Activated CD8-positive, alpha-beta T cell treated with anti-CD3 and anti-CD28 coated beads, Interleukin-2, amount 10 ng/mL, durations not matched to agents 7 days and 5 days (primary cell): Measurements from ENCODE around the gene PHLPP1. TPM values are rescaled to one million over a fixed set of nuclear protein-coding genes. Genes with fewer than 3 reads are reported as not detected.
A peak's percentile ranks its signal among the peaks of the same experiment; 100 is the strongest.

Experiments used
- ATAC-seq: fragments of 150-1000 bp; cut with Tn5 transposase; one replicate; pipeline ENCODE4 v1.10.0; 2021; ENCODE audit warnings: moderate library complexity
- CTCF ChIA-PET: fragments of 350-600 bp; sonication (Branson Sonifier 250); formaldehyde crosslinking; loops from one replicate; lab custom pipeline; 2021; ENCODE audit warnings: antibody characterized with exemption; lab: Charles Lee
- POLR2A ChIA-PET: fragments of 350-600 bp; sonication (Branson Sonifier 250); formaldehyde crosslinking; loops from one replicate; lab custom pipeline; 2021; ENCODE audit warnings: antibody characterized with exemption; lab: Charles Lee
- DNase-seq: peaks from one replicate; pipeline ENCODE4 v3.0.0-alpha.2; 2020
- H3K27ac Mint-ChIP-seq: one replicate; pipeline ENCODE4 v1.8.0; 2021; ENCODE audit warnings: mild to moderate bottlenecking, mixed read lengths
- H3K27me3 Mint-ChIP-seq: one replicate; pipeline ENCODE4 v1.8.0; 2021; ENCODE audit warnings: low read depth, mixed read lengths
- H3K36me3 Mint-ChIP-seq: one replicate; pipeline ENCODE4 v1.8.0; 2021; ENCODE audit warnings: low read depth, mixed read lengths
- H3K4me1 Mint-ChIP-seq: one replicate; pipeline ENCODE4 v1.8.0; 2021; ENCODE audit warnings: low read depth, mixed read lengths
- H3K4me3 Mint-ChIP-seq: one replicate; pipeline ENCODE4 v1.8.0; 2021; ENCODE audit warnings: mild to moderate bottlenecking, mixed read lengths
- H3K9me3 Mint-ChIP-seq: one replicate; pipeline ENCODE4 v1.8.0; 2022; ENCODE audit warnings: mixed read lengths; ENCODE audit not compliant: insufficient read depth
- total RNA-seq, 2 experiments: library from RNA; stranded (reverse); gene quantifications; one replicate each; pipeline ENCODE4 v1.2.3, GENCODE V29; 2021

PHLPP1 gene
- total RNA-seq, 2 experiments from 2014 or later: 2.9 to 3.5 TPM

DNA sequence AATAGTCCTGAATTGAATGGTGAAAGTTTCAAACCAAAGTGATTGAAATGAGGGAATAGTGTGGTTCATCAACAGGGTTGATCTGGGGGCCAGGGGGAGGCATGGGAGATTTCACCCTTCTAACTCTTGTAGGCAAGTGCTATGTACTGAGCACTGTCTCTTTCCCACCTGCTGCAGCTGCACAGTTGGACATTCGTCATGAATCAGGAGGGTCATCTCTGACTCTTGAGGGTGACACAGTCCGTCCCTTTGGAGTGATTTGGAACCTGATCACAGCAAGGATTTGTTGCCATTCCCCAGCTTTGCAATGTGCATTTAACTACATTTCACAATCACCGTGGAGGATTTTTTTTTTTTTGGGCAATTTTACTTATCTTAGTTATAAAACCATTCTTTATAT lies 224.6 kb downstream of the PHLPP1 start:
- no peaks in the 10 kb centered on the region for H3K9me3 Mint-ChIP-seq
- no peak overlapping the region for H3K27ac Mint-ChIP-seq
- CTCF ChIA-PET: no interaction called here
- ATAC-seq: no peak
- DNase-seq: no peak
- no peaks in the 10 kb centered on the region for H3K27me3 Mint-ChIP-seq
- peaks cover 23% of the 10 kb centered on the region for H3K4me1 Mint-ChIP-seq
- H3K4me3 Mint-ChIP-seq: no peak overlapping the region
- no peaks in the 10 kb centered on the region for H3K36me3 Mint-ChIP-seq
- POLR2A ChIA-PET: no interaction called here

DNA sequence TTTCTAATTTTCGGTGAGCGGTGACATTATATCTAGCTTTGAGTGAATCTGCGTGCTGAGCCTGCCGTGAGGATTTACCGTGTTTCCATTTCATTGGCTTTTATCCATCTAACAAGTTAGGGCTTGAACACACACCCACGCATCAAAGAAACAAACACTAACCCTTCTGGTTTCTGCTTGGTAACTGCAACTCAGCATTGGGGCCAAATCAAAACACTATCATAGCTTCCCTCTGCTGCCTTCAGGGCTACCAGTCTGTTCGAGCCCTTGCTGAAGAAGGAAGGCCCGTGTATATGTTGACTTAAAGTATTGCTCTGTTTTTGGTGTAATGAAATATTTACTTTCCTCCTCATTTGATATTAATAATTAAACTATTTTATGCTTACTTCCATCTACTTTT lies 227.2 kb downstream of the PHLPP1 start:
- ATAC-seq (no peak), DNase-seq (no peak)
- Mint-ChIP-seq H3K27me3 (no peaks in the 10 kb centered on the region), H3K4me1 (peaks cover 21% of the 10 kb centered on the region), H3K36me3 (no peaks in the 10 kb centered on the region), H3K9me3 (no peaks in the 10 kb centered on the region), H3K4me3 (no peak overlapping the region), H3K27ac (no peak overlapping the region)
- POLR2A ChIA-PET: no interaction called here
- CTCF ChIA-PET: interaction anchor here (1.4 to 2.0 kb wide), 2 partner anchors 11 to 21 kb away, joined by 3 to 7 read pairs; no protein-coding TSS in a partner anchor

DNA sequence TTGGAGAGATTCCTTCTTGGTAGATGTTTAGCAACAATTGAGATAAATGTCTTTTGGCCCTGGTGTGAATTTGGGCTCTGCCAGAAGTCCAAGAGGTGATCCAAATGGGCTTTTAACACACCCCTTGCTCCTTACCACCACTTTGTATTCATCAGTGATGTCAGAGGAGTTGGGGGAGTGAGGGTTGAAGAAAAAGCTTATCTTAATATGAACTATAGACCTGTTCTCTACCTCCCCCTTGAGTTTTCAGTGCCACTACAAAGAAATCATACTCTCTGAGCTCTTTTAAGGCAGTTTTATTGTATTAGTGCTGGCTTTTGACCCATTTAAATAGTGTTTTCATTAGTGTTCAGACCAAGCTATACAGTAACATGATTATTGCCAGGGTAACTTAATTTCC lies 229.1 kb downstream of the PHLPP1 start:
- DNase-seq (no peak), ATAC-seq (no peak)
- H3K4me3 Mint-ChIP-seq: no peak overlapping the region
- CTCF ChIA-PET: interaction anchor here (0.8 to 1.5 kb wide), 4 partner anchors 13 to 229 kb away, joined by 3 to 8 read pairs (median 5); partner anchors contain the start of gene PHLPP1
- peaks cover 6% of the 10 kb centered on the region for H3K4me1 Mint-ChIP-seq
- no peaks in the 10 kb centered on the region for H3K36me3 Mint-ChIP-seq
- no peaks in the 10 kb centered on the region for H3K27me3 Mint-ChIP-seq
- POLR2A ChIA-PET: no interaction called here
- H3K9me3 Mint-ChIP-seq: no peaks in the 10 kb centered on the region
- no peak overlapping the region for H3K27ac Mint-ChIP-seq

DNA sequence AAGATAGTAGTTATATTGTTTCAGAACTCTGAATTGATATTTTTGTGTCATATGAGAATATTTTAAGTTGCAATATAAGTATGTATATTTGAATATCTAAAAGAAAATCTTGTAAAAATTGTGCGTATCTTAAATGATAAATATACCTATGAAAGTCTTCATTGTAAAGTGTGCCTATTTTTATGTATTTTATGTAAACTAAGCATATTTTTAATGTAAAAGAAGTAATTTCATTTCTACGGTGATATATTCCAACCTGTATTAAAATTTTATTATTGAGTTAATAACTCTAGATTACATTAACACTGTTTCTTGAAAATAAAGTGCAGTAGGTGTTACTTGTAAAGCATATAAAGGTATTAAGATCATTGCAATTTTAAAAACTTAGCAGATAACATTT lies 233.4 kb downstream of the PHLPP1 start:
- no peak overlapping the region for H3K4me3 Mint-ChIP-seq
- DNase-seq (no peak), ATAC-seq (no peak)
- ChIA-PET POLR2A (no interaction called here), CTCF (interaction anchor here (1.2 to 2.2 kb wide), 3 partner anchors 9 to 234 kb away, joined by 4 to 12 read pairs (median 5); partner anchors contain the start of gene PHLPP1)
- H3K36me3 Mint-ChIP-seq: no peaks in the 10 kb centered on the region
- H3K9me3 Mint-ChIP-seq: no peaks in the 10 kb centered on the region
- H3K27me3 Mint-ChIP-seq: no peaks in the 10 kb centered on the region
- H3K27ac Mint-ChIP-seq: no peak overlapping the region
- H3K4me1 Mint-ChIP-seq: peaks cover 4% of the 10 kb centered on the region

DNA sequence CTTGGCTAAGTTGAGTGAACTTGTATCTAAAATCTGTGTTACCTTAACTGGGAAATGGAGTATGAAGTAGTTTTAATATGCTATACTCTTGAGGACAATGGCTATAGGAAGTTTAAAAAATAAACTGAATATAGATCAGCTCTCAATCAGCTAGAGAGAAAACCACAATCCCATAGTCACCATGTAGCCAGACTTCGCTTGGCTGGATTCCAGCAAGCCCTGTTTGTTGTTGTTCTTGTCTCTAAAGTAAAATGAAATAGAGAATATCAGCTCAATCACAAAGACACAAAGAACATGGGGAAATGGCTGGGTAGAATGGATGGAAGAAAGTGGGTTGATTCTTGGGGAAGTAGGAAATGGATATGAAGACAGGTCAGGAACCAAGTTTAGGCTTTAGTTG lies 234.9 kb downstream of the PHLPP1 start:
- ChIA-PET CTCF (interaction anchor here (1.2 kb wide), 1 partner anchor 84 kb away, joined by 3 read pairs; no protein-coding TSS in a partner anchor), POLR2A (no interaction called here)

DNA sequence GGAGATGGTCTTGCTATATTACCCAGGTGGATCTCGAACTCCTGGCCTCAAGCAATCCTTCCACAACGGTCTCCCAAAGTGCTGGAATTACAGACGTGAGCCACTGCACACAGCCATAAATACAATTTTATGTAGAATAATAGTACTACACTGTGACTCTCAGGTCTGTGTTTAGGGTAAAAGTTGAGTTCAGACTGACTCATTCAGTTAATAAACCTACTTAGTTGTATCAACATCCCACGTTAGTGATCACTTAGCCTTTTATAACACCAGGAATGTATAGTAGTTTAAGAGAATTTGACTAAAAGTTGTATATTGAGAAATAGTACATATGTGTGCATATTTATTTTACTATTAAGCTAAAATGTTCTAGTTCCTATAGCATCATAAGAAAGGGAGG lies 237.5 kb downstream of the PHLPP1 start:
- Mint-ChIP-seq H3K4me3 (no peak overlapping the region), H3K27ac (no peak overlapping the region), H3K36me3 (no peaks in the 10 kb centered on the region), H3K4me1 (peaks cover 15% of the 10 kb centered on the region), H3K9me3 (no peaks in the 10 kb centered on the region), H3K27me3 (no peaks in the 10 kb centered on the region)
- ChIA-PET CTCF (interaction anchor here (1.8 kb wide), 1 partner anchor 11 kb away, joined by 7 read pairs; no protein-coding TSS in a partner anchor), POLR2A (no interaction called here)
- DNase-seq (no peak), ATAC-seq (no peak)

More for the DNA sequence above, 234.9 kb downstream of the PHLPP1 start:
- Mint-ChIP-seq H3K9me3 (no peaks in the 10 kb centered on the region), H3K36me3 (no peaks in the 10 kb centered on the region), H3K27ac (no peak overlapping the region), H3K27me3 (no peaks in the 10 kb centered on the region), H3K4me1 (peaks cover 15% of the 10 kb centered on the region), H3K4me3 (no peak overlapping the region)
- ATAC-seq (no peak), DNase-seq (no peak)

DNA sequence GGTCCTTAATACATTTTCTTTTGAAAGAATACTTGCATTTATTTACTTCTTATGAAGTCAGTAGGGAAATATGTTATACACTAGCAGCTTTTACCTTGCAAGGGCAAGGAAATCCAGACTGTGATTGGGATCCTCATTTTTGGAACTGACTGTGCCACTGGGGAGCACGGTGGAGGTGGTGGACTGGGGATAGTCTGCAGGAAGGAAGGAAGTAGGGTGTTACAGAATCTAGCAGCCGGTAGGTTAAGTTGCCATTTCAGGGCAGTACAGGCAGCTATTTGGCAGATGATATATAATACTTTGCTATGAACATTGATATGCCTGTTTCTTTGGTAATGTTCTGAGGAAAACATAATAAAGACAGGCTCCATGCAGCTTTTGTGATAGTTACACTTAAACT lies 238.3 kb downstream of the PHLPP1 start:
- POLR2A ChIA-PET: no interaction called here
- Mint-ChIP-seq H3K9me3 (no peaks in the 10 kb centered on the region), H3K27ac (no peak overlapping the region), H3K36me3 (no peaks in the 10 kb centered on the region), H3K4me1 (peaks cover 15% of the 10 kb centered on the region), H3K4me3 (no peak overlapping the region), H3K27me3 (no peaks in the 10 kb centered on the region)
- no peak for ATAC-seq
- CTCF ChIA-PET: interaction anchor here (0.9 to 1.8 kb wide), 2 partner anchors 12 to 239 kb away, joined by 5 to 7 read pairs; partner anchors contain the start of gene PHLPP1
- no peak for DNase-seq

DNA sequence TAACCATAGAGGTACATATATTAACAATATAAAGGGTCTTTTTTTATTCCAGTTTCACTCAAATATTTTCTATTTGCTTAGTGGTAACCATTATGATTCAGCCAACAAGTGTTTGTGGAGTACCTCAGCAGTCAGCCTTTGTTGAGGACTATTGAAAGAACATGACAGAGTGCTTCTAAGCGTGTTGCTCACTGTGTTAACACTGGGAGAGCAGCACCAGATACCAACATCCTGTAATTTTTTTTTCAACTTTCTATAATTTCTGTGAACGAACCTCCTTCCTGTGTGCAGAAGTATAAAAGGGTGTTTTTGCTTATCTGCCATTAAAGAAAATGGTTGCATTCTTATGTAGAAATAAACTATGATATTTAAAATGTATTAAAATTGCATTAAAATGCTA lies 239.0 kb downstream of the PHLPP1 start:
- POLR2A ChIA-PET: no interaction called here
- ATAC-seq: peak; percentile 42
- H3K4me3 Mint-ChIP-seq: no peak overlapping the region
- peaks cover 15% of the 10 kb centered on the region for H3K4me1 Mint-ChIP-seq
- H3K27me3 Mint-ChIP-seq: no peaks in the 10 kb centered on the region
- CTCF ChIA-PET: interaction anchor here (0.9 to 1.8 kb wide), 2 partner anchors 12 to 239 kb away, joined by 5 to 7 read pairs; partner anchors contain the start of gene PHLPP1
- no peaks in the 10 kb centered on the region for H3K36me3 Mint-ChIP-seq
- H3K9me3 Mint-ChIP-seq: no peaks in the 10 kb centered on the region
- DNase-seq: no peak
- no peak overlapping the region for H3K27ac Mint-ChIP-seq

DNA sequence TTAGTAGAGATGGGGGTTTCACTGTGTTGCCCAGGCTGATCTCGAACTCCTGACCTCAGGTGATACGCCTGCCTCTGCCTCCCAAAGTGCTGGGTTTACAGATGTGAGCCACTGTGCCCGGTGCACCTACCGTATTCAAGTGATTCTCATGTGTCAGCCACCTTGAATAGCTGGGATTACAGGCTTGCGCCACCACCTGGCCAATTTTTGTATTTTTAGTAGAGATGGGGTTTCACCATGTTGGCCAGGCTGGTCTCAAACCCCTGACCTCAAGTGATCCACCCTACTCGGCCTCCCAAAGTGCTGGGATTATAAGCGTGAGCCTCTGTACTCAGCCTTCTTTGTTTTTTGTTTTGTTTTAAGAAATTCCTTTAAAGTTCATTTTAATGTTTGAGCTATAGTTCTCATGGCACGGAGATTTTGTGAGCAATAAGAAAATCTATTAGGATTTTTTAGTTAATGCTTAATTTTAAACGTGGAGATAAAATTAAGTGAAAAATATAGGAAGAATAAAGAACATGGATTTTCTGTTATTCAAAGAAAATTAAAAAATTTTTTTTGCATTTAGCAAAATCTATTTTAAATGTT lies 242.6 kb downstream of the PHLPP1 start:
- no peaks in the 10 kb centered on the region for H3K27me3 Mint-ChIP-seq
- no peaks in the 10 kb centered on the region for H3K36me3 Mint-ChIP-seq
- peak; percentile 63 for ATAC-seq
- H3K27ac Mint-ChIP-seq: no peak overlapping the region
- ChIA-PET CTCF (interaction anchor here (0.6 to 5.0 kb wide), 23 partner anchors 9 to 373 kb away, joined by 3 to 79 read pairs (median 5); partner anchors contain the start of gene PHLPP1), POLR2A (interaction anchor here (2.0 kb wide), 1 partner anchor 243 kb away, joined by 6 read pairs; the partner anchor contains the start of gene PHLPP1)
- peak; percentile 61 for DNase-seq
- peaks cover 15% of the 10 kb centered on the region for H3K4me1 Mint-ChIP-seq
- no peak overlapping the region for H3K4me3 Mint-ChIP-seq
- no peaks in the 10 kb centered on the region for H3K9me3 Mint-ChIP-seq

DNA sequence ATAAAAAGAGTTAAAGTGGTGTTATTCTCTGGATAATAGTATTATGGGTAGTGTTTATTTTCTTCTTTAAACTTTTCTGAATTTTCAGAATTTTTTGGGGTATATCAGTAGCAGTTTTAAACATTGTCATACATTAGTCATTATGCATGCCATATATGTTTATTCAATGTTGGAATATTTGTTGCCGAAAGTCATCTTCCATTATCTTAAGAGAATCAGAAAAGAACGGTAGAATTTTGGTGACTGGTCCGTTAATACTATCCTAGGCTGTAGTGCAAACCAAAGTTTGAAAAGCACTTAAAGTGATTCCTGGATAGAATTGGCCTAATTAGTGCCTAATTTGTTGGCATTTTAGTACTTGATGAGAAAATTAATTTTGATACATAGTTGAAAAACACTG lies 244.1 kb downstream of the PHLPP1 start:
- no peaks in the 10 kb centered on the region for H3K36me3 Mint-ChIP-seq
- H3K9me3 Mint-ChIP-seq: no peaks in the 10 kb centered on the region
- H3K27ac Mint-ChIP-seq: no peak overlapping the region
- ATAC-seq (no peak), DNase-seq (no peak)
- H3K4me1 Mint-ChIP-seq: peaks cover 6% of the 10 kb centered on the region
- H3K27me3 Mint-ChIP-seq: no peaks in the 10 kb centered on the region
- ChIA-PET POLR2A (no interaction called here), CTCF (interaction anchor here (1.9 to 5.0 kb wide), 4 partner anchors 23 to 321 kb away, joined by 5 to 79 read pairs (median 24); partner anchors contain the start of gene PHLPP1)
- no peak overlapping the region for H3K4me3 Mint-ChIP-seq

DNA sequence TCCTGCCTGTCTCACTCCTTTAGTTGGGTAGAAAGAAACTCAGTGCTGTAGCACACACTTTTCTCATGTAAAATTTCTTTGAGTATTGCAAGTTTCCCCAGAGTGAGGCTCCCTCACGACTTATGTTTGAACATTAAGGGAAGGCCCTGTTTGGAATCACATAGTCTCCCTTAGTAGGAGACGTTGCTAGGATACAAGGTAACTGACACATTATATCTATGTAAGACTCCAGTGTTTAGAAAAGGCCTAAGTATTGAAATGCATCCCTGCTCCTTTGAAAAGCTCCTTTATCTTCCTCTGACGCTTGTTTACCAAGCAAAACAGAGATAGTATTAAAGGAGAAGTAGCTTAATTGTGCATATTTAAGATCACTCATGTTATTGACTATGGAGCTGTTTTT lies 248.2 kb downstream of the PHLPP1 start:
- POLR2A ChIA-PET: no interaction called here
- Mint-ChIP-seq H3K9me3 (no peaks in the 10 kb centered on the region), H3K36me3 (no peaks in the 10 kb centered on the region), H3K4me1 (no peaks in the 10 kb centered on the region), H3K4me3 (no peak overlapping the region), H3K27me3 (no peaks in the 10 kb centered on the region), H3K27ac (no peak overlapping the region)
- no peak for ATAC-seq
- CTCF ChIA-PET: interaction anchor here (1.7 kb wide), 1 partner anchor 19 kb away, joined by 6 read pairs; no protein-coding TSS in a partner anchor
- DNase-seq: no peak

DNA sequence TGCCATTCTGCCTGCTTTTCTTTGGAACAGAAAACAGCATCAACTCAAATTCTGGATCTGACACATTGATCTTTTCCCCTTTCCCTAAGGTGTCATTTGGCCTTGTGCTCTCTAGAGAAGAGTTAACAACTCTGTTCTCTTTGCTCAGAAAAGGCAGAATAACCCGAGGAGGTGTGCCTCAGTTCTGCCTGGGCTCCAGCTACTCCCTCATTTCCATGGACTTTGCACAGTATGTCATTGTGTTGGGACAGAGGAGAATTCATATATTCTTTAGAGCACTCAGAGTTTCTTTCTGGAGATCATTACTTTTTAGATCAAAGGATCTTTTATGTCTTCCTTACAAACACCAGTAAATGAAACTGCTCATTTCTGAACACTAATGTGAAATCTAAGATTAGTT lies 249.1 kb downstream of the PHLPP1 start:
- no peaks in the 10 kb centered on the region for H3K4me1 Mint-ChIP-seq
- H3K36me3 Mint-ChIP-seq: no peaks in the 10 kb centered on the region
- H3K9me3 Mint-ChIP-seq: no peaks in the 10 kb centered on the region
- H3K27ac Mint-ChIP-seq: no peak overlapping the region
- DNase-seq (no peak), ATAC-seq (no peak)
- POLR2A ChIA-PET: no interaction called here
- CTCF ChIA-PET: no interaction called here
- no peaks in the 10 kb centered on the region for H3K27me3 Mint-ChIP-seq
- H3K4me3 Mint-ChIP-seq: no peak overlapping the region
